AG10803 (cell line): ENCODE results near the gene PRKCE.

Experiments used
- DNase-seq: peaks from one replicate; pipeline ENCODE4 v3.0.0; 2010; ENCODE audit warnings: low read depth
- H3K4me3 ChIP-seq: 2 replicates; pipeline ENCODE4 v1.5.1; 2011; ENCODE audit warnings: mild to moderate bottlenecking, low read length, control low read depth
- CTCF ChIP-seq: conservative IDR thresholded peaks from 2 replicates; pipeline ENCODE4 v1.5.1; 2011; ENCODE audit warnings: mild to moderate bottlenecking, low read length, control low read depth, inconsistent platforms

The PRKCE gene

GRCh38 chr2:45929674-45930395 lies 278.4 kb downstream of the PRKCE start:
- no peak for DNase-seq
- TF ChIP-seq CTCF, result no peak
- H3K4me3 ChIP-seq, result no peak overlapping the region

DNA sequence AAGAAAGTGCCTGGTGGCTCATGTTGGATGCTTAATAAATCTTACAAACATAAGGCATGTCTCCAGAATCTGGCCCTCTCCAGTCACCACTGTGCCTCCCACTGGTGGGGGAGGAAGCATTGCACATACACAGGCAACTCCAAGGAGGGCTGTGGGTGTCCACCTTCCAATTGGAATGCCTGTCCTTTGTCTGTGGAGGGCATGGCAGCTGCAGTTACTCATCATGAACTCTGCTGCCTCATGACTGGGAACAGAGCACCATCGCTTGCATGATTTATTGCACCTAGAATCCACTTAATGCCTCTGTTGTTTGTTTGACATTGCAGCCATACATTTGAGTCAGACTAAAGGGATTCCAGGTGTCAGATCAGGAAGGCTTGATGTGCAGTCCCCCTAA lies 278.9 kb downstream of the PRKCE start:
- H3K4me3 ChIP-seq, result no peak overlapping the region
- DNase-seq, result peak; percentile 48
- TF ChIP-seq CTCF, result no peak

- DNase-seq, result peak; percentile 70
These were observed 281.0 kb downstream of the PRKCE start for GRCh38 chr2:45932278-45932975.

DNA sequence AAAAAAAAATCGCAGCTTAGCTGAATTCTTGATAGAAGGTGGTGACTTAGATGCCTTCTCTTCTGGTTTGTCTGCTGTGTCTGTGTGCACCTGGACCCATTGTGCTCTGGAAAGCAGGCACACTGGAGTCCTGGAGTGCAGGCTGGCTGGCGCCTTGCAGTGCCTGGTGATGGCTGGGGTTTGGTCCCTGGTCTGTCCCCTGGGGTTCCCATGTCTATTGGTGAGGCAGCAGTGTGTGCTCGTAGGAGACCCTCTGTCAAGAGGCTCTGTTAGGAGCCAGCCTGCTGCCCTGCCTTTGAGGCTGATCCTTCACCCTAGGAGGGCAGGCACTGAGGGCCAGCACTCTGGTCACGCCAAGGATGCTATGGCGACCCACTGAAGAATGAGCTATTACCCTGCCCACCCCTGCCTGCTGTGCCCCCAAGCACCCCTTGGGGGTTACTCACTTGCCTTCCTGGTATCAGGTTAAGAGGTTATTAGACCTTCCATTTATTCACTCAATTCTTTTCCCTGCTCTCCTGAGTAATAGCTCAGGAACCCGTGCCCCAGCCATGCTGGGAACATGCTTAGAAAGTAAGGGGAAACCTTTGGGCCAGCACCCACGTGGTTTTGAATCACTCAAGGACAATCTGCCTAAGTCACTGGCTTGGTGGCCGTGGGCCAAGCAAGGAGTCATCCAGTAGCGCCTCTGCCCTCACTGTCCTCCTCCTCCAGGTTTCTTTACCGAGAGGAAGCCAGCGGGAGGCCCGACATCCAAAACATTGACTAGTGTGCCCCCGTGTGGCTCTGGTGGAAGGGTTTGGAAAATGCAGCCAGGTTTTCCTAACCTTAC lies 284.5 kb downstream of the PRKCE start:
- DNase-seq, result peak; percentile 99
- TF ChIP-seq CTCF, result peak; percentile 85
- H3K4me3 ChIP-seq, result no peak overlapping the region

More at GRCh38 chr2:45932278-45932975, 281.0 kb downstream of the PRKCE start:
- no peak for TF ChIP-seq CTCF
- H3K4me3 ChIP-seq, result no peak overlapping the region

GRCh38 chr2:45936623-45936979 lies 285.1 kb downstream of the PRKCE start:
- no peak for TF ChIP-seq CTCF
- no peak for DNase-seq
- H3K4me3 ChIP-seq, result no peak overlapping the region

GRCh38 chr2:45937990-45938389 lies 286.5 kb downstream of the PRKCE start:
- no peak for TF ChIP-seq CTCF
- DNase-seq, result no peak
- H3K4me3 ChIP-seq, result no peak overlapping the region
